Progenitor cell of endocrine pancreas (in vitro differentiated cells): ENCODE data around the gene MOV10L1. TPM values are rescaled to one million over a fixed set of nuclear protein-coding genes. Genes with fewer than 3 reads are reported as not detected.

Source experiments
- DNase-seq: peaks from one replicate; pipeline ENCODE4 v3.0.0; 2021; ENCODE audit warnings: low spot score; ENCODE audit not compliant: unreplicated experiment
- H3K27ac Mint-ChIP-seq: 2 replicates; pipeline ENCODE4 v1.8.0; 2021; ENCODE audit warnings: mild to moderate bottlenecking, moderate library complexity, mixed read lengths
- H3K27me3 Mint-ChIP-seq: 2 replicates; pipeline ENCODE4 v1.8.0; 2021; ENCODE audit warnings: mixed read lengths
- H3K36me3 Mint-ChIP-seq: 2 replicates; pipeline ENCODE4 v1.8.0; 2022; ENCODE audit warnings: mixed read lengths; ENCODE audit not compliant: insufficient read depth
- H3K4me1 Mint-ChIP-seq: 2 replicates; pipeline ENCODE4 v1.8.0; 2021; ENCODE audit warnings: low read depth, mixed read lengths
- H3K4me3 Mint-ChIP-seq: 2 replicates; pipeline ENCODE4 v1.8.0; 2021; ENCODE audit warnings: low read depth, mild to moderate bottlenecking, moderate library complexity, mixed read lengths
- H3K9me3 Mint-ChIP-seq: 2 replicates; pipeline ENCODE4 v1.8.0; 2021; ENCODE audit warnings: low read depth, mixed read lengths
- CTCF ChIP-seq: fragments of 200-600 bp; sonication (generic); IDR thresholded peaks from one replicate; pipeline ENCODE4 v1.5.0; 2021; ENCODE audit warnings: antibody characterized with exemption, mild to moderate bottlenecking; ENCODE audit not compliant: unreplicated experiment
- long read RNA-seq: library from polyadenylated mRNA; unstranded; transcript quantifications from one replicate; pipeline ENCODE4 v2.0.0, GENCODE V29; 2020
- total RNA-seq: library from RNA; stranded (reverse); gene quantifications from 2 replicates; pipeline ENCODE4 v1.2.1, GENCODE V29; 2021

The MOV10L1 gene
- total RNA-seq, result 0.22 TPM in 1 of 2 replicates, not detected in the other
- long read RNA-seq, result 0 reads

GRCh38 chr22:50089682-50090411 lies at the start of gene MOV10L1:
TSS of gene MOV10L1 (plus strand) at chr22:50090006. CDS start at chr22:50090089, 83 bp downstream.
- no peak for TF ChIP-seq CTCF
- no peak for DNase-seq
- peaks cover 5% of the 10 kb centered on the region for H3K4me1 Mint-ChIP-seq
- H3K9me3 Mint-ChIP-seq, result peaks cover 3% of the 10 kb centered on the region
- peaks cover 22% of the 10 kb centered on the region for H3K27me3 Mint-ChIP-seq
- peaks cover 2% of the 10 kb centered on the region for H3K36me3 Mint-ChIP-seq
- H3K4me3 Mint-ChIP-seq, result no peak within 1 kb of the TSS
- H3K27ac Mint-ChIP-seq, result no peak within 1 kb of the TSS

GRCh38 chr22:50040717-50041116 lies 49.1 kb upstream of the MOV10L1 start:
- H3K36me3 Mint-ChIP-seq, result no peaks in the 10 kb centered on the region
- H3K4me3 Mint-ChIP-seq, result no peak overlapping the region
- H3K27ac Mint-ChIP-seq, result no peak overlapping the region
- DNase-seq, result no peak
- peaks cover 4% of the 10 kb centered on the region for H3K4me1 Mint-ChIP-seq
- peaks cover 4% of the 10 kb centered on the region for H3K9me3 Mint-ChIP-seq
- TF ChIP-seq CTCF, result no peak
- no peaks in the 10 kb centered on the region for H3K27me3 Mint-ChIP-seq

GRCh38 chr22:50041361-50042065 lies 48.3 kb upstream of the MOV10L1 start:
- no peak overlapping the region for H3K4me3 Mint-ChIP-seq
- H3K4me1 Mint-ChIP-seq, result peaks cover 4% of the 10 kb centered on the region
- no peak for DNase-seq
- H3K27ac Mint-ChIP-seq, result no peak overlapping the region
- no peaks in the 10 kb centered on the region for H3K36me3 Mint-ChIP-seq
- no peaks in the 10 kb centered on the region for H3K27me3 Mint-ChIP-seq
- TF ChIP-seq CTCF, result no peak
- peaks cover 4% of the 10 kb centered on the region for H3K9me3 Mint-ChIP-seq

- Mint-ChIP-seq H3K4me3 (no peak overlapping the region), H3K36me3 (no peaks in the 10 kb centered on the region), H3K27ac (no peak overlapping the region), H3K4me1 (no peaks in the 10 kb centered on the region), H3K27me3 (no peaks in the 10 kb centered on the region), H3K9me3 (peaks cover 4% of the 10 kb centered on the region)
- TF ChIP-seq CTCF, result no peak
- DNase-seq, result no peak
Observed at GRCh38 chr22:50044485-50045118, 45.2 kb upstream of the MOV10L1 start.

GRCh38 chr22:50045211-50046018 lies 44.4 kb upstream of the MOV10L1 start:
- no peak for DNase-seq
- Mint-ChIP-seq H3K4me3 (no peak overlapping the region), H3K27me3 (no peaks in the 10 kb centered on the region), H3K36me3 (no peaks in the 10 kb centered on the region), H3K9me3 (peaks cover 4% of the 10 kb centered on the region), H3K4me1 (no peaks in the 10 kb centered on the region), H3K27ac (no peak overlapping the region)
- no peak for TF ChIP-seq CTCF
